ENCODE data around the gene CCDC136.

CCDC136 gene

GRCh38 chr7:128791121-128791971, at the start of gene CCDC136:
Gene CCDC136 (plus strand): TSS chr7:128791968. CDS start chr7:128792412, 444 bp downstream.
- peak; percentile 84 for DNase-seq

DNA sequence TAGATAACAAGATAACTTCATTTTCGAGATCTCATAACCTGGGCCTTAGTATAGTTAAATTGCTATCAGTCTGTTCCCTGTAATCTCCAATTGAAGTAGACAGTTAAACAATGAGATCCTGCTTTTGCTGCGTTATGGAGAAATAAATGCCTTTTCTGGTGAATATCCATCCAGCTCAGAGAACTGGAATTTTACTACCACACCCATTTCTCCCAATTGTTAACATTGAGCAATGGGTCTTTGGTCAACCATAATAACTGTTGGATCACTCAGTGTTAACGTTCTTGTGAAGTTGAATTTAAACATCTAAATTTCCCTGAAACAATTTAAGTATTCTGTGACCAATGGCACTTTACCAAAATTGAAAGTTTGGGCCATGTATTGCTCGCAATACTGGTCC, 49.6 kb upstream of the CCDC136 start:
- DNase-seq = no peak

GRCh38 chr7:128743112-128743772, 48.5 kb upstream of the CCDC136 start:
- DNase-seq = no peak

DNA sequence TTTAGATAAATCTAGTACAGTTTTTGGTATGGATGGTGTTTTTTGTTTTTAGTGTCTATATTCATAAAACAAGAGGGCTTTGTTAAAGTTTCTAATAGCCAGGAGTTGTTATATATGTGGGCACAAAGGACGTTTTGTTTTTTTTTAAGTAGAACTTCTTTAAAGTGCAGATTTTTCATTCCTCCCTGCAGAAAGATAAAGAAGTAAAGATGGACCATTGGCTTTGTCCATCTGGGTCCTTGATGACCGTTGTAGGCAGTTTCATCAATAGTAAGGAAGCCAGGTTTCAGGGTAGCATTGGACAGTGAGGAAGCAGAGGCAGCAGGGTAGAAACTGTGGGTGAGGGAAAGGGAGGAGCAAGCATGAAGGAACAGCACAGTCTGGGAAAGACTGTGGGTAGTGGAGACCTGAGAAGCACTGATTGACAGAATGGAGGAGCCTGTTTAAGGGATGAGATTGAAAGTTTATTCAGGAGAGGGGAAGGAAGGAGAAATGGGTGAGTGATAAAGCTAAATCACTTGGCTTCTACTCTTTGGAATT, 47.3 kb upstream of the CCDC136 start:
- no peak for DNase-seq

GRCh38 chr7:128745706-128746105, 46.1 kb upstream of the CCDC136 start:
- no peak for DNase-seq

DNA sequence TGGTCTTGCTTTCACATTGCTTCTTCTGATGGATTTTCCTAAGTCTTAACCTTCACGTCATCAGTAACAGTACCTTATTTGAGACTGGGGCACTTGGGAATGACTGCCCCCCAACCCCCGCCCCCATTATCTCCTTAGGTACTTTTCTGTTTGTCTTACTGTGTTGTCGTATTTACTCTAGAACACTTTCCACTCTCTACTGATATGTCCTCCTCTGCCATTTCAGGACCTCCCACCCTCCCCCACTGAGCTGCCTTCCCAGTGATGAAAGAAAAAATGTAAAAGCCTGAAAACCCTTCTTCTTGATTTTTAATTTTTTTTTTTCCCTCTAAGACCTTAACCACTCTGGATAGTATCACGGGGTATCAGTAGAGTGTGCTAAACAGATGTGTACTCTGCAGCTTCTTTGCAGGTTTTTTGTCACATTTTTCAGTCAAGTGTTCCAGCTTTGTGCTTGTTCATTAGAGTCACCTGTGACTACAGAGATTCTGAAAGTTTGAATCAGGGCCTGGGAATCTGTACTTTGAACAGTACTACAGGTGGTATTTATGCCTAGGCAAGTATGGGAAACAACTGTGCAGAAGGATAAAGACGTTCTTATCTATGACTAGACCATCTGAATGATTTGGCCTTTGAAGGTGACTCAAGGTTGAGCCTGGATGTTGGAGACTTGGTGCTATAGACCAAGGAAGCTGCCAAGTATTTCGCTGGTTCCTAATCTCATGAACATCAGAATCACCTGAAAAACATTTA, 44.3 kb upstream of the CCDC136 start:
- DNase-seq = no peak

- DNase-seq = no peak
Observed at GRCh38 chr7:128752251-128752650, 39.5 kb upstream of the CCDC136 start.

DNA sequence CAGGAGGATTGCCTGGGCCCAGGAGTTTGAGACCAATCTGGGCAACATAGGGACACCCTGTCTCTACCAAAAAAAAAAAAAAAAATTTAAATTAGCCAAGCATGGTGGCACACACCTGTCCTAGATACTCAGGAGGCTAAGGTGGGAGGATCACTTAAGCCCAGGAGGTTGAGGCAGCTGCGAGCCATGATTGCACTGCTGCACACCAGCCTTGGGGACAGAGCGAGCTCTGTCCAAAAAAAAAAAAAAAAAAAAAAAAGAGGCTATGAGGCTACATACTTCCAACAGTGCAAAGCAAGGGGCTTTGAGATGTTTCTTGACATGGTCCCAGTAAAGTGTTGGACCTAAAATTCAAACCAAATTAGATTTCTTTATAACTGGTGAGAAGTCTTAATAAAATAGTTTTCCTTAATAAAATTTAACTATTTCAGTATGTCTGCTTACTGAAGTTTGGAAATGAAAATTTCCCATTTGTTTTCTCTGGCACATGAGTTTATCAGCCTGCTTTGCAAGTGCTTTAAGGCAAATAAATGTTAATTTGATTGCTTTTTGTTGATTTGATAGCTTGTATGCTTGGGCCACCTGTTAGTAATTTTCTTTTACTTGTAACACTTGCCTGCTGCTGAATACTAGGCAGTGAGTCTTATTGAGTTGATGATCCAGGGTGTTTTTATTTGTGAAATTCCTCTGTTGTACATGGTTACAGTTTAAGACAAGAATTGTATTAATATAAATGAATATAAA, 36.5 kb upstream of the CCDC136 start:
- no peak for DNase-seq

- no peak for DNase-seq
Observed at GRCh38 chr7:128755819-128756476, 35.8 kb upstream of the CCDC136 start.

- no peak for DNase-seq
Observed at GRCh38 chr7:128757203-128757602, 34.6 kb upstream of the CCDC136 start.

DNA sequence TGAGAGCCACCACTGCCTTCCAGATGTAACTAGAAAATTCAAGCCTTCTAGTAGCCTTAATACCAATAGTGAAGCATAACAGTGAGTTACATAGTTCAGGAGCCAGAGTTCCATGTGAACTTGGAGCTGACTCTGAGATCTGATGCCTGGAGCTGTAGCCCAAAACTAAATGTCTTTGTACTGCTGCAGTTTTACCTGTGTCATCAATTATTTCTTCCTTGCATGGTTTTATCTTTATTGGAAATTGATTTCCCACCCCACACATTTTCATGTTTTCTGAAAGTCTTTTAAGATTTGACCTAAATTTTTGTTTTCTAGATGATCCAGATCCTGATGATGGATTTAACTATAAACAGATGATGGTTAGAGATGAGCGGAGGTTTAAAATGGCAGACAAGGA, 33.2 kb upstream of the CCDC136 start:
- no peak for DNase-seq

- DNase-seq = no peak
Observed at GRCh38 chr7:128759242-128759641, 32.5 kb upstream of the CCDC136 start.

DNA sequence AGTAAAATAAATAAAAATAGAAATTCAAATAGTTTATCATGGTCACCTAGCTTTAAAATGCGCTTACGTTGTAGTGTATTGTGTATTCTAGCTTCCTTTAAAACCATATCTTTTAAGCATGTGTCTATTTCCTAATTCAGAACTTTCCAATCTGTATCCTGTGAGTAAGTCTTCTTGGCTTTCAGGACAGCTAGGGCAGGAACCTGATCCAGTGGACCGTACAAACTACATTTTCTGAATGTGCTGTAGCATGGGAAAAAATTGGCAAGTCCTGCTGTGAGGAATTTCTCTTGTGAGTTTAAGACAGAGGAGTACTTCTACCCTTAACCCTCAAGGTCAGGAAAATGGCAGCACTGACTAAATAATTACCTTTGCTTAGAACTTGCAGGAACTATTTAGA, 28.2 kb upstream of the CCDC136 start:
- DNase-seq = no peak

- DNase-seq = no peak
Observed at GRCh38 chr7:128767475-128768110, 24.2 kb upstream of the CCDC136 start.

GRCh38 chr7:128770233-128770632, 21.5 kb upstream of the CCDC136 start:
- no peak for DNase-seq

DNA sequence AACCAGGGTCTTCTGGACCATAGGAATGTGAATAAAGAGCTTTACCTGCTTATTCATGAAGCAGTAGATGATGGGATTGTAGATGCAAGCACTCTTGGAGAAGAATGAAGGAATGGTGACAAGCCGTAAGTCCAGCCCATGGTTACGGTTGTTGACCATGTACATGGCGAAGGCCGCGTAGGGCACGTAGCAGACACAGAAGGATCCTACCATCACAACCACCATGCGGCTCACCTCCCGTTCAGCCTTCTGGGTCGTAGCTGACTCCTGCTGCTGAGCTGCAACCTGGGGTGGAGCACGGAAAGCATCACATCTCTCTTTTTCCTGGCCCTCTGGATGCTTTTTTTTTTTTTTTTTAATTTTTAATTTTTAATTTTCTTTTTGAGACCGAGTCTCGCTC, 18.2 kb upstream of the CCDC136 start:
- no peak for DNase-seq

DNA sequence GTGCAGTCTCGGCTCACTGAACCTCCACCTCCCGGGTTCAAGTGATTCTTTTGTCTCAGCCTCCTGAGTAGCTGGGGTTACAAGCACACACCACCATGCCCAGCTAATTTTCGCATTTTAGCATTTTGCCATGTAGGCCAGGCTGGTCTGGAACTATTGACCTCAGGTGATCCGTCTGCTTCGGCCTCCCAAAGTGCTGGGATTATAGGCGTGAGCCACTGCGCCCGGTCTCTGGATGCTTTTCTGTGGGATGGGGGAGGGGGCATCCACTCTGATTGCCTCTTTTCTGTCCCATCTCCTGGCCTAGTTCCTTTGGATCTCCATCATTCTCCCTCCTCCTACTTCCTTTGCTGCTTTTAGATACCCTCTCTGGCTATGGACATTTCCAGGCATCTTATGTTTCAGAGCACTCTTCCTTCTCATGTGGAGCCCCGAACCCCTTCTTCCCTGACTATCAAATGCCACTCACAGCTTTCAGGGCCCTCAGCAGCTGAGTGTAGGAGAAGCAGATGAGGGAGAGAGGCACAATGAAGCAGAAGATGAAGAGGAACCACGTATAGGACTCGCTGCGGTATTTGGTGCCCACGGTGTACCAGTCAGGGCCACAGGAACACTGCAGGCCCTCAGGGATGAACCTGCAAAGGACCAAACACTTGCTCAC, 17.6 kb upstream of the CCDC136 start:
- no peak for DNase-seq

- no peak for DNase-seq
Observed at GRCh38 chr7:128774921-128775320, 16.8 kb upstream of the CCDC136 start.

DNA sequence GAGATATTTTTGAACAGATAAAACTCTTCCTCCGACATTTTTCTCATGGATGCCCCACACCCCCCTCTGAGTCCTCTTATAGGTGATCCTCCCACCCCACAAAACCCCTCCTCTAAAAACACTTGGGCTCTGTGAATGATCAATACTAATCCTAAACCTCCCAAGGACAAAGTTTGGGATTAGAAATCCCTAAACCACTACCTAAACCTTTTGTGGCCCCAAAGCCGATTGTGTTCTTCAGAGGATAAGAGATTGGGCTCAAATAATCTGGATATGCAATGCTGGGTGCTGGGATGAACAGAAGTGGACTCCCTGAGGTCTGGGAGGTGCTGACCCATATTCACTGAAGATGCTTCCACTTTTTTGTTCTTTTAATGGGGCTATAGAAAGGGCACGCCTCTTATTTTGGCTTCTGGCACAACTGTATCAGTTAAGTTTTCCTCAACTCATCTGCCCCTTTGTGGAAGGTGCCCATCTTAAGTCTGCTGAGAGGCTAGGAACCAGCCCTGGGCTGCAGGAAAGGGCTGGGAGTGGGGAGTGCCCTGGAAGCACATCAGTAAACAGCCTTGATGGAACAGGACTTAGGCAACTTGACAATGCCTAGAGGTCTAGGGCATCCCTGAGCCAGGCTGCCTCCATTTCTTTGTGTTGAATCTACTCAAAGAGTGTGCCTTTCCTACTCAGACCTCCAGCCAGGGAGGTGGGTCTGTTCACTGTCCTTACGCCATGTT, 15.9 kb upstream of the CCDC136 start, which contains the start of gene OPN1SW:
TSS of gene OPN1SW (minus strand) at position 51 of the 731 bp plus-strand sequence. CDS start at position 38, 13 bp downstream.
- DNase-seq = no peak

All from CD4-positive, alpha-beta T cell treated with Interleukin-12 subunit alpha and Interleukin-12 subunit beta, for 1 hour (primary cell).